ENCODE measurements around the gene MYBPC3.

The MYBPC3 gene

GRCh38 chr11:47356998-47357329, 4.5 kb upstream of the MYBPC3 start:
- no peak for DNase-seq (ENCODE audit: low read depth)

GRCh38 chr11:47356129-47356997, 3.9 kb upstream of the MYBPC3 start:
- no peak for DNase-seq (ENCODE audit: low read depth)

GRCh38 chr11:47355283-47356128, 3.0 kb upstream of the MYBPC3 start:
- DNase-seq (ENCODE audit: low read depth) = no peak

- no peak for DNase-seq (ENCODE audit: low read depth)
These were observed 2.4 kb upstream of the MYBPC3 start for GRCh38 chr11:47354913-47355282.

GRCh38 chr11:47353978-47354774, 1.7 kb upstream of the MYBPC3 start:
- DNase-seq (ENCODE audit: low read depth) = no peak

- DNase-seq (ENCODE audit: low read depth) = no peak
These were observed 1.1 kb downstream of the MYBPC3 start for GRCh38 chr11:47351156-47352126.

GRCh38 chr11:47350315-47350714, 2.2 kb downstream of the MYBPC3 start:
- no peak for DNase-seq (ENCODE audit: low read depth)

- no peak for DNase-seq (ENCODE audit: low read depth)
These were observed 2.9 kb downstream of the MYBPC3 start for GRCh38 chr11:47349521-47350095.

- no peak for DNase-seq (ENCODE audit: low read depth)
These were observed 3.6 kb downstream of the MYBPC3 start for GRCh38 chr11:47348859-47349258.

- DNase-seq (ENCODE audit: low read depth) = no peak
These were observed 4.2 kb downstream of the MYBPC3 start for GRCh38 chr11:47348131-47348802.

GRCh38 chr11:47347137-47347536, 5.4 kb downstream of the MYBPC3 start:
- DNase-seq (ENCODE audit: low read depth) = no peak

- DNase-seq (ENCODE audit: low read depth) = no peak
These were observed 6.5 kb downstream of the MYBPC3 start for GRCh38 chr11:47345890-47346563.

GRCh38 chr11:47342854-47343253, 9.6 kb downstream of the MYBPC3 start:
- DNase-seq (ENCODE audit: low read depth) = no peak

- DNase-seq (ENCODE audit: low read depth) = no peak
These were observed 10.3 kb downstream of the MYBPC3 start for GRCh38 chr11:47342036-47342803.

GRCh38 chr11:47340980-47341775, 11.3 kb downstream of the MYBPC3 start:
- no peak for DNase-seq (ENCODE audit: low read depth)

- no peak for DNase-seq (ENCODE audit: low read depth)
These were observed 12.5 kb downstream of the MYBPC3 start for GRCh38 chr11:47340010-47340409.

GRCh38 chr11:47338396-47339241, 13.9 kb downstream of the MYBPC3 start:
- no peak for DNase-seq (ENCODE audit: low read depth)

Data from activated T-helper 9 cell treated with anti-CD3 and anti-CD28 coated beads, Interleukin-2, amount 50 U/mL, for 16 hours (primary cell).